NT2/D1 (cell line): ENCODE results near the gene UPP1.

Experiments used
- SUZ12 ChIP-seq: IDR thresholded peaks from 2 replicates; pipeline ENCODE4 v1.6.1; 2011; ENCODE audit not compliant: insufficient read length, insufficient read depth; ENCODE audit errors: extremely low read depth
- ZNF274 ChIP-seq: IDR thresholded peaks from 2 replicates; pipeline ENCODE4 v1.6.1; 2011; ENCODE audit warnings: mild to moderate bottlenecking, low read depth, low read length

- no peak for TF ChIP-seq ZNF274
- TF ChIP-seq SUZ12: no peak
Measured at GRCh38 chr7:48041653-48041970, 47.5 kb upstream of the UPP1 start.
